ENCODE measurements around the gene CDKN2B-AS1.
"Not testable (repeated sequence)": the region's sequence is repeated elsewhere in the genome, so short reads cannot be mapped to it uniquely, and the experiment has no call there.

The CDKN2B-AS1 gene

GRCh38 chr9:21994556-21995005 is at the start of gene CDKN2B-AS1:
CDKN2B-AS1 (plus strand) TSS chr9:21994791.
- peak; percentile 52 for DNase-seq

- DNase-seq: no peak
These were observed 49.0 kb upstream of the CDKN2B-AS1 start for GRCh38 chr9:21945606-21946005.

GRCh38 chr9:21958833-21959232 is 35.8 kb upstream of the CDKN2B-AS1 start:
- no peak for DNase-seq

GRCh38 chr9:21959268-21959667 is 35.3 kb upstream of the CDKN2B-AS1 start:
- DNase-seq: not testable (repeated sequence)

GRCh38 chr9:21961569-21961968 is 33.0 kb upstream of the CDKN2B-AS1 start:
- DNase-seq: no peak

GRCh38 chr9:21964925-21965385 is 29.6 kb upstream of the CDKN2B-AS1 start:
- peak; percentile 60 for DNase-seq

GRCh38 chr9:21965401-21965951 is 29.1 kb upstream of the CDKN2B-AS1 start:
- no peak for DNase-seq

- DNase-seq: no peak
These were observed 28.3 kb upstream of the CDKN2B-AS1 start for GRCh38 chr9:21966140-21966851.

- DNase-seq: no peak
These were observed 27.4 kb upstream of the CDKN2B-AS1 start for GRCh38 chr9:21967169-21967568.

- DNase-seq: no peak
These were observed 26.9 kb upstream of the CDKN2B-AS1 start for GRCh38 chr9:21967702-21968101.

- no peak for DNase-seq
These were observed 26.1 kb upstream of the CDKN2B-AS1 start for GRCh38 chr9:21968331-21969010.

GRCh38 chr9:21969011-21969940 is 25.3 kb upstream of the CDKN2B-AS1 start:
- no peak for DNase-seq

GRCh38 chr9:21969951-21970799 is 24.4 kb upstream of the CDKN2B-AS1 start:
- DNase-seq: no peak

- no peak for DNase-seq
These were observed 23.6 kb upstream of the CDKN2B-AS1 start for GRCh38 chr9:21970800-21971640.

GRCh38 chr9:21972361-21972760 is 22.2 kb upstream of the CDKN2B-AS1 start:
- no peak for DNase-seq

GRCh38 chr9:21974343-21974721 is 20.3 kb upstream of the CDKN2B-AS1 start:
- no peak for DNase-seq

- DNase-seq: no peak
These were observed 19.7 kb upstream of the CDKN2B-AS1 start for GRCh38 chr9:21974722-21975409.

- no peak for DNase-seq
These were observed 18.2 kb upstream of the CDKN2B-AS1 start for GRCh38 chr9:21976334-21976875.

GRCh38 chr9:21982391-21982790 is 12.2 kb upstream of the CDKN2B-AS1 start:
- DNase-seq: no peak

All from activated CD4-positive, CD25-positive, alpha-beta regulatory T cell treated with anti-CD3 and anti-CD28 coated beads, Interleukin-2, amount 50 U/mL, for 72 hours (primary cell).